NCI-H748 treated with DMSO at 0.1 percent for 48 hours (cell line): ENCODE results near the gene RTEL1.
A peak's percentile ranks its signal among the peaks of the same experiment; 100 is the strongest.
"Not testable (repeated sequence)": the region's sequence is repeated elsewhere in the genome, so short reads cannot be mapped to it uniquely, and the experiment has no call there.

Source experiments
- DNase-seq: peaks from one replicate; lab custom pipeline; 2025; lab: John Stamatoyannopoulos, UW

Gene RTEL1

GRCh38 chr20:63701051-63701328, 42.9 kb downstream of the RTEL1 start:
- DNase-seq, result no peak

- DNase-seq, result no peak
Observed at GRCh38 chr20:63701329-63702035, 43.4 kb downstream of the RTEL1 start.

- DNase-seq, result no peak
Observed at GRCh38 chr20:63702036-63702665, 44.0 kb downstream of the RTEL1 start.

- no peak for DNase-seq
Observed at GRCh38 chr20:63702751-63703470, 44.8 kb downstream of the RTEL1 start.

- no peak for DNase-seq
Observed at GRCh38 chr20:63703471-63703975, 45.4 kb downstream of the RTEL1 start.

- no peak for DNase-seq
Observed at GRCh38 chr20:63703976-63704748, 46.0 kb downstream of the RTEL1 start.

GRCh38 chr20:63704749-63705117, 46.6 kb downstream of the RTEL1 start:
- no peak for DNase-seq

- no peak for DNase-seq
Observed at GRCh38 chr20:63705232-63706026, 47.3 kb downstream of the RTEL1 start.

- no peak for DNase-seq
Observed at GRCh38 chr20:63706027-63706695, 48.0 kb downstream of the RTEL1 start.

- DNase-seq, result peak; percentile 1
Observed at GRCh38 chr20:63706852-63707557, 48.9 kb downstream of the RTEL1 start.

- DNase-seq, result peak; percentile 13
Observed at GRCh38 chr20:63707558-63708300, 49.6 kb downstream of the RTEL1 start, which contains the start of the genes ARFRP1 and ZGPAT. Gene ARFRP1 (minus strand): TSS chr20:63707976. CDS start chr20:63707091, 885 bp downstream. Gene ZGPAT (plus strand): TSS chr20:63708039. CDS start chr20:63708581, 542 bp downstream.

GRCh38 chr20:63708301-63709148, 50.4 kb downstream of the RTEL1 start:
- DNase-seq, result peak; percentile 0

GRCh38 chr20:63709149-63709527, 51.0 kb downstream of the RTEL1 start:
- DNase-seq, result no peak

- no peak for DNase-seq
Observed at GRCh38 chr20:63711085-63711645, 53.1 kb downstream of the RTEL1 start.

GRCh38 chr20:63712191-63712590, 54.1 kb downstream of the RTEL1 start:
- no peak for DNase-seq

- DNase-seq, result no peak
Observed at GRCh38 chr20:63714858-63715257, 56.7 kb downstream of the RTEL1 start.

GRCh38 chr20:63718996-63719395, 60.9 kb downstream of the RTEL1 start:
- DNase-seq, result no peak

- DNase-seq, result not testable (repeated sequence)
Observed at GRCh38 chr20:63722967-63723622, 65.0 kb downstream of the RTEL1 start.
